HepG2 (cell line): ENCODE measurements around the gene GGA3. TPM values are rescaled to one million over a fixed set of nuclear protein-coding genes. Genes with fewer than 3 reads are reported as not detected.

Source experiments
- AHR ChIP-seq: IDR thresholded peaks from 2 replicates; pipeline ENCODE4 v1.6.1; 2018; ENCODE audit warnings: missing genetic modification reagents, missing compliant biosample characterization
- BCL6 ChIP-seq: IDR thresholded peaks from 2 replicates; pipeline ENCODE4 v1.6.1; 2016; ENCODE audit warnings: missing genetic modification reagents, missing compliant biosample characterization
- CERS6 ChIP-seq: sonication (generic); formaldehyde crosslinking; IDR thresholded peaks from 2 replicates; pipeline ENCODE4 v1.5.0; 2020; ENCODE audit warnings: missing genetic modification reagents
- GLMP ChIP-seq: sonication (generic); formaldehyde crosslinking; IDR thresholded peaks from 2 replicates; pipeline ENCODE4 v1.9.0; 2021; ENCODE audit warnings: missing genetic modification reagents, mild to moderate bottlenecking, borderline replicate concordance
- GMEB1 ChIP-seq: sonication (generic); formaldehyde crosslinking; IDR thresholded peaks from 2 replicates; pipeline ENCODE4 v1.5.1; 2020; ENCODE audit warnings: missing genetic modification reagents, mild to moderate bottlenecking, borderline replicate concordance
- HES4 ChIP-seq: sonication (generic); formaldehyde crosslinking; IDR thresholded peaks from 2 replicates; pipeline ENCODE4 v1.9.0; 2021; ENCODE audit warnings: mild to moderate bottlenecking, missing genetic modification reagents, borderline replicate concordance
- HNRNPK ChIP-seq: fragments of 200-400 bp; formaldehyde crosslinking; IDR thresholded peaks from 2 replicates; pipeline ENCODE4 v1.6.1; 2018; ENCODE audit warnings: low read length, low read depth, moderate library complexity, mild to moderate bottlenecking; ENCODE audit not compliant: poor library complexity, severe bottlenecking
- IKZF4 ChIP-seq: sonication (generic); formaldehyde crosslinking; IDR thresholded peaks from 2 replicates; pipeline ENCODE4 v1.5.1; 2020; ENCODE audit warnings: borderline replicate concordance, mild to moderate bottlenecking, low read depth, missing genetic modification reagents; ENCODE audit errors: not compliant biosample characterization
- MLXIP ChIP-seq: sonication (generic); formaldehyde crosslinking; IDR thresholded peaks from 2 replicates; pipeline ENCODE4 v1.9.0; 2021; ENCODE audit warnings: missing genetic modification reagents, borderline replicate concordance
- NPAS2 ChIP-seq: sonication (generic); formaldehyde crosslinking; IDR thresholded peaks from 2 replicates; pipeline ENCODE4 v1.8.0; 2022; ENCODE audit warnings: mild to moderate bottlenecking, missing genetic modification reagents, borderline replicate concordance
- SALL1 ChIP-seq: sonication (generic); formaldehyde crosslinking; IDR thresholded peaks from 2 replicates; pipeline ENCODE4 v1.8.0; 2022; ENCODE audit warnings: mild to moderate bottlenecking, missing genetic modification reagents
- TFE3 ChIP-seq: IDR thresholded peaks from 2 replicates; pipeline ENCODE4 v1.6.1; 2016
- ZNF253 ChIP-seq: sonication (generic); formaldehyde crosslinking; IDR thresholded peaks from 2 replicates; pipeline ENCODE4 v1.8.0; 2022; ENCODE audit warnings: mild to moderate bottlenecking, missing genetic modification reagents, borderline replicate concordance
- ZNF263 ChIP-seq: sonication (generic); formaldehyde crosslinking; IDR thresholded peaks from 2 replicates; pipeline ENCODE4 v1.4.0; 2020; ENCODE audit warnings: missing genetic modification reagents
- ZNF350 ChIP-seq: sonication (generic); formaldehyde crosslinking; IDR thresholded peaks from 2 replicates; pipeline ENCODE4 v1.4.0; 2020; ENCODE audit warnings: mild to moderate bottlenecking, low read depth, missing genetic modification reagents, borderline replicate concordance
- ZNF740 ChIP-seq: sonication (generic); formaldehyde crosslinking; IDR thresholded peaks from 2 replicates; pipeline ENCODE4 v1.4.0; 2020; ENCODE audit warnings: missing genetic modification reagents
- ZNF773 ChIP-seq: sonication (generic); formaldehyde crosslinking; IDR thresholded peaks from 2 replicates; pipeline ENCODE4 v1.4.0; 2020; ENCODE audit warnings: missing genetic modification reagents, borderline replicate concordance
- ZNF775 ChIP-seq: sonication (generic); formaldehyde crosslinking; IDR thresholded peaks from 2 replicates; pipeline ENCODE4 v1.4.0; 2020; ENCODE audit warnings: missing genetic modification reagents, mild to moderate bottlenecking, moderate library complexity, borderline replicate concordance
- polyA plus RNA-seq, 8 experiments: library from polyadenylated mRNA; depleted of rRNA in 3 of 8; stranded (reverse) in 7 of 8; unstranded in 1 of 8; fragments of >200 nt; fragmentation: Illumina TruSeq in 4 of 8; extraction: Trizol in 4 of 8; gene quantifications; 2 replicates each; pipeline versions ENCODE4 v1.2.1 to v1.2.3, GENCODE V29; 2011 to 2016; ENCODE audit warnings: low read depth in 4 of 8, missing spikeins in 1 of 8, mixed read lengths in 1 of 8; ENCODE audit not compliant: insufficient read depth in 1 of 8
- total RNA-seq, 5 experiments: library from RNA; depleted of rRNA; stranded (reverse); fragments of >200 nt; fragmentation: Illumina TruSeq; extraction: Trizol; gene quantifications; 2 replicates each; pipeline ENCODE4 v1.2.3, GENCODE V29; 2016; ENCODE audit warnings: low read depth in 1 of 5

Gene GGA3
- total and polyA plus RNA-seq, 2 of the 13 experiments (the other 11 are each of a cell fraction or from before 2014, with no cell fraction given), result 28.4 to 43.7 TPM

GRCh38 chr17:75261336-75262111 is at the start of gene GGA3, which contains the start of gene MRPS7 (continued):
- TF ChIP-seq HNRNPK (peak; percentile 85), SALL1 (peak; percentile 85), ZNF350 (CRISPR knock-in tag) (peak; percentile 87; the same call in 1 of the 2 replicates), GMEB1 (CRISPR knock-in tag) (peak; percentile 82), TFE3 (CRISPR knock-in tag) (peak; percentile 49; the same call in 1 of the 2 replicates), ZNF740 (CRISPR knock-in tag) (no peak), BCL6 (CRISPR knock-in tag) (0 out of 2 replicates have a peak, but pooled peaks have one; percentile 8), MLXIP (CRISPR knock-in tag) (0 out of 2 replicates have a peak, but pooled peaks have one; percentile 44), GLMP (CRISPR knock-in tag) (no peak), ZNF775 (CRISPR knock-in tag) (no peak; the same call in 1 of the 2 replicates), ZNF773 (peak; percentile 92), NPAS2 (CRISPR knock-in tag) (no peak), AHR (CRISPR knock-in tag) (0 out of 2 replicates have a peak, but pooled peaks have one; percentile 30), ZNF263 (CRISPR knock-in tag) (no peak), ZNF253 (CRISPR knock-in tag) (0 out of 2 replicates have a peak, but pooled peaks have one; percentile 14), HES4 (peak; percentile 80), CERS6 (CRISPR knock-in tag) (no peak), IKZF4 (CRISPR knock-in tag) (peak; percentile 11)
